Keratinocyte (primary cell): Measurements from ENCODE around the gene HSD17B13.

Experiments
- CTCF ChIP-seq, 3 experiments: IDR thresholded peaks in 1 of 3; conservative IDR thresholded peaks in 1 of 3; optimal IDR thresholded peaks in 1 of 3; 2 replicates in 2 of 3; 3 replicates in 1 of 3; pipeline versions ENCODE3 to v1.5.1; 2011; ENCODE audit warnings: low read length in 3 of 3, mild to moderate bottlenecking in 3 of 3, moderate library complexity in 2 of 3, control low read depth in 1 of 3, inconsistent platforms in 1 of 3; ENCODE audit not compliant: insufficient read depth in 2 of 3; ENCODE audit errors: extremely low read depth in 1 of 3
- EZH2 ChIP-seq: IDR thresholded peaks from one replicate; pipeline ENCODE4 v1.6.1; 2012; ENCODE audit warnings: inconsistent platforms, mild to moderate bottlenecking, low read length, moderate library complexity

GRCh38 chr4:87330761-87331160 lies 8.1 kb upstream of the HSD17B13 start:
- TF ChIP-seq CTCF (optimal IDR thresholded peaks at IDR 0.05 in 1 of 3, IDR thresholded peaks at IDR 0.05 in 1 of 3, conservative IDR thresholded peaks at IDR 0.05 in 1 of 3; ENCODE audit: extremely low read depth in 1 of 3, insufficient read depth in 2 of 3, low read length in 3 of 3) = no peak
- no peak for TF ChIP-seq EZH2
